ENCODE results near the gene SLC6A16. TPM values are rescaled to one million over a fixed set of nuclear protein-coding genes. Genes with fewer than 3 reads are reported as not detected.
A peak's percentile ranks its signal among the peaks of the same experiment; 100 is the strongest.
"Not testable (repeated sequence)": the region's sequence is repeated elsewhere in the genome, so short reads cannot be mapped to it uniquely, and the experiment has no call there.

Gene SLC6A16
- total and polyA plus RNA-seq, 5 donors from 2014 or later: 0.81 to 8.6 (median 1.6) TPM

DNA sequence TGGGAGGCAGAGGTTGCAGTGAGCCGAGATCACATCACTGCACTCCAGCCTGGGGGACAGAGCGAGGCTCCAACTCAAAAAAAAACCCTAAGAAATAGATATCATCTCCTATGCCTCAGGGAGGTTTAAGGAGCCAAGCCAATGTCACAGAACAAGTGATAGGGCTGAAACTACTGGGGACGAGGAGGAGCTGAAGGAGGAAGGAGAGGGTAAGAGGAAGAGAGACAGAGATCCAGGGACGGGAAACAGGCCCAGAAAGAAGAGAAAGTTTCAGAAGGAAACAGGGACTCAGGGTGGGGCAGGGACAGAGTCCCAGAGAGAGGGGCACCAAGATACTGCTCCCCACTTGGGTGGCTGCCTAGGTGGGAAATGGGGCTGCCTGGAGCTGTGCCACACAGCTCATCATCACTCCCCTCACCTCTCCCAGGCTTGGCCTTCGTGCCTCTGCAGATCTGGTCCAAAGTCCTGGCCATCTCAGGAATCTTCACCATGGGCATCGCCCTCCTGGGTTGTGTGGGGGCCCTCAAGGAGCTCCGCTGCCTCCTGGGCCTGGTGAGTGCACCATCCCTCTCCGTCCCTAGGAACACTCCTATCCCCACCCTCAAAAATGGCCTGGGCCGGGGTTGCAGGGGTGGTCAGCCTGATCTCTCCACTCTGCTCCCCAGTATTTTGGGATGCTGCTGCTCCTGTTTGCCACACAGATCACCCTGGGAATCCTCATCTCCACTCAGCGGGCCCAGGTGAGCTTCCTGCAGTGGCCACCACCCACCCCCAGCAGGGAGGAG, 11.7 kb upstream of the SLC6A16 start:
- Histone ChIP-seq H3K27me3 (ENCODE audit: control insufficient read depth, insufficient read depth, low read length) (no peaks in the 10 kb centered on the region), H3K9me3 (ENCODE audit: control insufficient read depth in 2 of 2, low read length in 2 of 2) (no peaks in the 10 kb centered on the region), H3K4me1 (ENCODE audit: control insufficient read depth, insufficient read depth, low read length, poor library complexity, severe bottlenecking) (peaks cover 60% of the 10 kb centered on the region), H3K36me3 (ENCODE audit: control insufficient read depth, insufficient read depth, low read length) (peaks cover 14% of the 10 kb centered on the region), H3K4me3 (ENCODE audit: low read depth, low read length) (peak overlapping the region; percentile 97), H3K27ac (ENCODE audit: insufficient read depth, low read length, poor library complexity, severe bottlenecking) (peak overlapping the region; percentile 85)
- ATAC-seq (ENCODE audit: low read depth in 2 of 2): no peak
- Mint-ChIP-seq H3K36me3 (peaks cover 29% of the 10 kb centered on the region), H3K27ac (peak overlapping the region; percentile 98 to 100 (median 99)), H3K4me3 (peak overlapping the region; percentile 93 to 100 (median 100)), H3K27me3 (no peaks in the 10 kb centered on the region), H3K4me1 (peaks cover 14 to 79% (median 46%) of the 10 kb centered on the region in 4 donors), H3K9me3 (peaks cover 0 to 1% (median 0%) of the 10 kb centered on the region in 7 donors)
- no peak for DNase-seq

DNA sequence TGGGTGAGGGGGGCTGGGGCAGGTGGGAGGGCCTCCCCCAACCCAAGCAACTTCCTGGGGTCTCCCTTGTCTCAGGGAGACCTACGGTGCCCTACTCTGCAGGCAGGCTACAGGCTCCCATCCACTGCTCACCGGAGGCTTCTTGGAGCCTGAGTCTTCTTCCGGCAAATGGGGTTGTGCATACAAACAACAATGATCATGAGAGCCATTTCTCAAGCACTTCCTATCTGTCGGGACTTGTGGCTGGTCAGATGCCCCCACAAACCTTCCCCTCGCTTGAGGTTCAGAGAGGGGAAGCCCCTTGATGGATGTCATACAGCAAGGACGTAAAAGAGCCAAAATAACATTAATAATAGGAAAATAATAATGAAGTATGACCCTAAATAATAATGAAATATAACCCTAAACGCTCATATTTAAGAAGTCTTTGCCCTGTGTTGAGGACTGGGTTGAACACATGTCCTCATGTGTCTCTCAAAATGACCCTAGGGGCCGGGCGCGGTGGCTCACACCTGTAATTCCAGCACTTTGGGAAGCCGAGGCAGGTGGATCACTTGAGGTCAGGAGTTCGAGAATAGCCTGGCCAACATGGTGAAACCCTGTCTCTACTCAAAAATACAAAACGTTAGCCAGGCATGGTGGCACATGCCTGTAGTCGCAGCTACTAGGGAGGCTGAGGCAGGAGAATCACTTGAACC, 10.9 kb upstream of the SLC6A16 start:
- Mint-ChIP-seq H3K4me1 (peaks cover 19 to 87% (median 51%) of the 10 kb centered on the region in 4 donors), H3K4me3 (peak overlapping the region; percentile 93 to 100 (median 100)), H3K9me3 (peaks cover 0 to 1% (median 0%) of the 10 kb centered on the region in 7 donors), H3K27ac (peak overlapping the region; percentile 98 to 100 (median 99)), H3K36me3 (peaks cover 34% of the 10 kb centered on the region), H3K27me3 (no peaks in the 10 kb centered on the region)
- H3K27me3 ChIP-seq (ENCODE audit: control insufficient read depth, insufficient read depth, low read length): no peaks in the 10 kb centered on the region
- peaks cover 67% of the 10 kb centered on the region for H3K4me1 ChIP-seq (ENCODE audit: control insufficient read depth, insufficient read depth, low read length, poor library complexity, severe bottlenecking)
- peak overlapping the region; percentile 85 for H3K27ac ChIP-seq (ENCODE audit: insufficient read depth, low read length, poor library complexity, severe bottlenecking)
- H3K36me3 ChIP-seq (ENCODE audit: control insufficient read depth, insufficient read depth, low read length): peaks cover 14% of the 10 kb centered on the region
- no peaks in the 10 kb centered on the region for H3K9me3 ChIP-seq (ENCODE audit: control insufficient read depth in 2 of 2, low read length in 2 of 2)
- DNase-seq (peak in 2 of 3 donors; percentile 37 to 78), ATAC-seq (ENCODE audit: low read depth in 2 of 2) (peak; percentile 29 to 42)
- H3K4me3 ChIP-seq (ENCODE audit: low read depth, low read length): peak overlapping the region; percentile 97

DNA sequence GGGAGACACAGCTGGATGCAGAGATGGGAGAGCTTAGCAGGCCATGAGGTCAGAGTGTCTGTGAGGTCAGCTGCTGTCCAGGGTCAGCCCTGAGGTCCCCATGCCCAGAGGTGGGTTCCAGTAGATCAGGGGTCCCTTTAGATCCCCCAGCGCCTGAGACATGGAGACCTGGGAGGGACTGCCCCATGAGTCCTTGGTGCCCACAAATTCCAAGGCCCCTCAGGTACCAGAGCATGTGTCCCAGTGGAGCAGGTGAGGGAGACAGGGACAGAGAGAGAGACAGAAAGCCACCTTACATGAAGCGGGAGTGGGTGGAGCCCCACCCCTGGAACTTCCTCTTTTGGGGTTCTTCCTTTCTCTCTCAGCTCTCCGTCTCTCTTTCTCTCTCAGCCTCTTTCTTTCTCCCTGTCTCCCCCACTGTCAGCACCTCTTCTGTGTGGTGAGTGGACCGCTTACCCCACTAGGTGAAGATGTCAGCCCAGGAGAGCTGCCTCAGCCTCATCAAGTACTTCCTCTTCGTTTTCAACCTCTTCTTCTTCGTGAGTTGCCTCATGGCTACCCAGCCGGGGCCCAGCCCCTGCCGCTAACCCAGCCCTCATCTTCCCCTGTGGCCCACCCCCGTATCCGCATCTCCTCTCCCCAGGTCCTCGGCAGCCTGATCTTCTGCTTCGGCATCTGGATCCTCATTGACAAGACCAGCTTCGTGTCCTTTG, 10.2 kb upstream of the SLC6A16 start, which contains the start of gene CD37:
Gene CD37, plus strand, starts transcription at position 336 of the 713 bp plus-strand sequence. Its CDS starts 135 bp downstream, at position 471.
- peak; percentile 25 to 84 (median 64) for DNase-seq
- Histone ChIP-seq H3K36me3 (ENCODE audit: control insufficient read depth, insufficient read depth, low read length) (peaks cover 14% of the 10 kb centered on the region), H3K4me1 (ENCODE audit: control insufficient read depth, insufficient read depth, low read length, poor library complexity, severe bottlenecking) (peaks cover 68% of the 10 kb centered on the region), H3K27ac (ENCODE audit: insufficient read depth, low read length, poor library complexity, severe bottlenecking) (peak within 1 kb of the TSS; percentile 85), H3K4me3 (ENCODE audit: low read depth, low read length) (peak within 1 kb of the TSS; percentile 97), H3K27me3 (ENCODE audit: control insufficient read depth, insufficient read depth, low read length) (no peaks in the 10 kb centered on the region), H3K9me3 (ENCODE audit: control insufficient read depth in 2 of 2, low read length in 2 of 2) (no peaks in the 10 kb centered on the region)
- Mint-ChIP-seq H3K27me3 (no peaks in the 10 kb centered on the region), H3K27ac (peak within 1 kb of the TSS; percentile 98 to 100 (median 99)), H3K36me3 (peaks cover 32% of the 10 kb centered on the region), H3K9me3 (peaks cover 0 to 1% (median 0%) of the 10 kb centered on the region in 7 donors), H3K4me1 (peaks cover 19 to 88% (median 51%) of the 10 kb centered on the region in 4 donors), H3K4me3 (peak within 1 kb of the TSS; percentile 93 to 100 (median 100))
- ATAC-seq (ENCODE audit: low read depth in 2 of 2): peak; percentile 63 to 66

DNA sequence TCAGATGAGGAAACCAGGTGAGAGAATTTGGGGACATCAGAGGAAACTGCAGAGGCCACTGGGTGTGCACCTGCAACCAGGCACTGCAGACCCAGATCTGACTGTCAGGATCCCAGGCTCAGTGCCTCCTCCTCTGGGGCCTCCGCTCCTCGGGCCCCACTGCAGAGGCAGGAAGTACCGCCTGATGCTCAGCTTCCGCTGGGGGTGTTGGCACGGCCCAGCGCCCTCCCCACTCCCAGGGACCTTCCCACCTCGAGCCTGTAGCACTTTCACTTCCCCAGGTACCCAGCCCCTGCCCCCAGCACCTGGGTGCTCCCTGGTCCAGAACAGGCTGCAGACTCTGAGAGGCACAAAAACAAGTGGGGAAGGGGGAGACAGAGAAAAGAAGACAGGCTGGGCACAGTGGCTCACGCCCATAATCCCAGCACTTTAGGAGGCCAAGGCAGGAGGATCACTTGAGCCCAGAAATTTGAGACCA, 8.9 kb upstream of the SLC6A16 start:
- Histone ChIP-seq H3K27ac (ENCODE audit: insufficient read depth, low read length, poor library complexity, severe bottlenecking) (peak overlapping the region; percentile 85), H3K27me3 (ENCODE audit: control insufficient read depth, insufficient read depth, low read length) (no peaks in the 10 kb centered on the region), H3K4me1 (ENCODE audit: control insufficient read depth, insufficient read depth, low read length, poor library complexity, severe bottlenecking) (peaks cover 68% of the 10 kb centered on the region), H3K9me3 (ENCODE audit: control insufficient read depth in 2 of 2, low read length in 2 of 2) (no peaks in the 10 kb centered on the region), H3K4me3 (ENCODE audit: low read depth, low read length) (peak overlapping the region; percentile 97), H3K36me3 (ENCODE audit: control insufficient read depth, insufficient read depth, low read length) (peaks cover 10% of the 10 kb centered on the region)
- Mint-ChIP-seq H3K27me3 (no peaks in the 10 kb centered on the region), H3K27ac (peak overlapping the region; percentile 97 to 99 (median 97)), H3K4me1 (peaks cover 19 to 87% (median 54%) of the 10 kb centered on the region in 4 donors), H3K4me3 (peak overlapping the region; percentile 92 to 100 (median 96)), H3K9me3 (peaks cover 0 to 1% (median 0%) of the 10 kb centered on the region in 7 donors), H3K36me3 (peaks cover 38% of the 10 kb centered on the region)
- peak; percentile 68 to 76 for ATAC-seq (ENCODE audit: low read depth in 2 of 2)
- DNase-seq: peak; percentile 51 to 83 (median 57)

DNA sequence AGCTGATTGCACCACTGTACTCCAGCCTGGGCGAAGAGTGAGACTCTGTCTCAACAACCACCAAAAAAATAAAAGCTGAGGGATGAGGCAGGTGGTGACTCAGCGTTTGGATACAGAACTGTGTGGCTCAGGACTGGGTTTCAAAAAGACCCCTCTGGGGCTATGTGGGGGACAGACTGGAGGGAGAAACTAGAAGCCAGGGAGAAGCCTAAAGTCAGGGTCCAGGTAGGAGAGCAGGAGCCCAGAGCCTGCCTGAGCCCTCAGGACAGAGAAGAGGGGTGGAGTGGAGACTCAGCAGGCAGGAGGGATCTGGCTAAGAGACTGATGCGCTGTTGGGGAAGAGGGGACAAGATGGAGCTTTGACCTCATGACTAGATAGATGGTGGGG, 8.4 kb upstream of the SLC6A16 start:
- no peak for ATAC-seq (ENCODE audit: low read depth in 2 of 2)
- no peaks in the 10 kb centered on the region for H3K27me3 ChIP-seq (ENCODE audit: control insufficient read depth, insufficient read depth, low read length)
- Mint-ChIP-seq H3K36me3 (peaks cover 34% of the 10 kb centered on the region), H3K4me1 (peaks cover 19 to 87% (median 55%) of the 10 kb centered on the region in 4 donors), H3K9me3 (peaks cover 0 to 1% (median 0%) of the 10 kb centered on the region in 7 donors), H3K27ac (peak overlapping the region; percentile 97 to 99 (median 97)), H3K27me3 (no peaks in the 10 kb centered on the region), H3K4me3 (peak overlapping the region; percentile 92 to 100 (median 96))
- H3K4me1 ChIP-seq (ENCODE audit: control insufficient read depth, insufficient read depth, low read length, poor library complexity, severe bottlenecking): peaks cover 66% of the 10 kb centered on the region
- no peaks in the 10 kb centered on the region for H3K9me3 ChIP-seq (ENCODE audit: control insufficient read depth in 2 of 2, low read length in 2 of 2)
- peak overlapping the region; percentile 97 for H3K4me3 ChIP-seq (ENCODE audit: low read depth, low read length)
- DNase-seq: no peak
- H3K36me3 ChIP-seq (ENCODE audit: control insufficient read depth, insufficient read depth, low read length): peaks cover 6% of the 10 kb centered on the region
- H3K27ac ChIP-seq (ENCODE audit: insufficient read depth, low read length, poor library complexity, severe bottlenecking): peak overlapping the region; percentile 85

DNA sequence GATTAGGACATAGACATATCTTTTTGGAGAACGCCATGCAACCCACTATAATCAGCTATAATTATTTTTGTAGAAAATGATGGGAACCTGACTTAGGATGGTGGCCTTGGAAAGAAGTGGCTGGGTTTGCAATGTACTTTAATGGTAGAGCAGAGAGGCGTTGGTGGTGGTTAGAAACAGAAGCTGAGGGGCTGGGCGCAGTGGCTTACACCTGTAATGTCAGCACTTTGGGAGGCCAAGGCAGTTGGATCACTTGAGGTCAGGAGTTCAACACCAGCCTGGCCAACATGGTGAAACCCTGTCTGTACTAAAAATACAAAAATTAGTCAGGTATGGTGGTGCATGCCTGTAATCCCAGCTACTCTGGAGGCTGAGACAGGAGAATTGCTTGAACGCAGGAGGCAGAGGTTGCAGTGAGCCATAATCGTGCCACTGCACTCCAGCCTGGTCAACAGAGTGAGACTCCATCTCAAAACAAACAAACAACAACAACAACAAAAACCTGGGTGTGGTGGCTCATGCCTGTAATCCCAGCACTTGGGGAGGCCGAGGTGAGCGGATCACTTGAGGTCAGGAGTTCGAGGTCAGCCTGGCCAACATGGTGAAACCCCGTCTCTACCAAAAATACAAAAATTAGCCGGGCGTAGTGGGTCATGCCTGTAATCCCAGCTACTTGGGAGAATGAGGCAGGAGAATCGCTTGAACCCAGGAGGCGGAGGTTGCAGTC, 7.9 kb upstream of the SLC6A16 start:
- H3K27ac ChIP-seq (ENCODE audit: insufficient read depth, low read length, poor library complexity, severe bottlenecking): peak overlapping the region; percentile 85

More for the DNA sequence above, 7.9 kb upstream of the SLC6A16 start:
- ATAC-seq (ENCODE audit: low read depth in 2 of 2); H3K9me3 Mint-ChIP-seq; H3K4me3 ChIP-seq (ENCODE audit: low read depth, low read length); DNase-seq; H3K27me3 ChIP-seq (ENCODE audit: control insufficient read depth, insufficient read depth, low read length); H3K27me3 Mint-ChIP-seq; H3K36me3 ChIP-seq (ENCODE audit: control insufficient read depth, insufficient read depth, low read length); H3K9me3 ChIP-seq (ENCODE audit: control insufficient read depth in 2 of 2, low read length in 2 of 2): not testable (repeated sequence)
- H3K4me3 Mint-ChIP-seq: peak overlapping the region; percentile 92 to 100 (median 96)
- H3K4me1 Mint-ChIP-seq: peaks cover 23 to 87% (median 60%) of the 10 kb centered on the region in 4 donors
- H3K27ac Mint-ChIP-seq: peak overlapping the region; percentile 42 to 99 (median 97)
- H3K4me1 ChIP-seq (ENCODE audit: control insufficient read depth, insufficient read depth, low read length, poor library complexity, severe bottlenecking): peaks cover 61% of the 10 kb centered on the region
- H3K36me3 Mint-ChIP-seq: peaks cover 35% of the 10 kb centered on the region
